Measurements from ENCODE around the gene ANO8. TPM values are rescaled to one million over a fixed set of nuclear protein-coding genes. Genes with fewer than 3 reads are reported as not detected.
A peak's percentile ranks its signal among the peaks of the same experiment; 100 is the strongest.

ANO8 gene
- total and polyA plus RNA-seq, 2 of the 13 experiments (the other 11 are each of a cell fraction or from before 2014, with no cell fraction given): 1.8 to 3.5 TPM

- no peak for TF ChIP-seq HNRNPL (IDR thresholded peaks at IDR 0.05; ENCODE audit: low read depth, low read length)
- TF ChIP-seq UBTF (CRISPR knock-in tag; IDR thresholded peaks at IDR 0.05): peak; percentile 32; the same call in 1 of the 2 replicates
- TF ChIP-seq NFIB (CRISPR knock-in tag; IDR thresholded peaks at IDR 0.05; ENCODE audit: borderline replicate concordance): 0 out of 2 replicates have a peak, but pooled peaks have one; percentile 25
- peak; percentile 16; the same call in 1 of the 2 replicates for TF ChIP-seq PRDM10 (CRISPR knock-in tag; IDR thresholded peaks at IDR 0.05; ENCODE audit: low read depth)
- TF ChIP-seq NCOA2 (CRISPR knock-in tag; IDR thresholded peaks at IDR 0.05): no peak
- TF ChIP-seq, protein P1, sequence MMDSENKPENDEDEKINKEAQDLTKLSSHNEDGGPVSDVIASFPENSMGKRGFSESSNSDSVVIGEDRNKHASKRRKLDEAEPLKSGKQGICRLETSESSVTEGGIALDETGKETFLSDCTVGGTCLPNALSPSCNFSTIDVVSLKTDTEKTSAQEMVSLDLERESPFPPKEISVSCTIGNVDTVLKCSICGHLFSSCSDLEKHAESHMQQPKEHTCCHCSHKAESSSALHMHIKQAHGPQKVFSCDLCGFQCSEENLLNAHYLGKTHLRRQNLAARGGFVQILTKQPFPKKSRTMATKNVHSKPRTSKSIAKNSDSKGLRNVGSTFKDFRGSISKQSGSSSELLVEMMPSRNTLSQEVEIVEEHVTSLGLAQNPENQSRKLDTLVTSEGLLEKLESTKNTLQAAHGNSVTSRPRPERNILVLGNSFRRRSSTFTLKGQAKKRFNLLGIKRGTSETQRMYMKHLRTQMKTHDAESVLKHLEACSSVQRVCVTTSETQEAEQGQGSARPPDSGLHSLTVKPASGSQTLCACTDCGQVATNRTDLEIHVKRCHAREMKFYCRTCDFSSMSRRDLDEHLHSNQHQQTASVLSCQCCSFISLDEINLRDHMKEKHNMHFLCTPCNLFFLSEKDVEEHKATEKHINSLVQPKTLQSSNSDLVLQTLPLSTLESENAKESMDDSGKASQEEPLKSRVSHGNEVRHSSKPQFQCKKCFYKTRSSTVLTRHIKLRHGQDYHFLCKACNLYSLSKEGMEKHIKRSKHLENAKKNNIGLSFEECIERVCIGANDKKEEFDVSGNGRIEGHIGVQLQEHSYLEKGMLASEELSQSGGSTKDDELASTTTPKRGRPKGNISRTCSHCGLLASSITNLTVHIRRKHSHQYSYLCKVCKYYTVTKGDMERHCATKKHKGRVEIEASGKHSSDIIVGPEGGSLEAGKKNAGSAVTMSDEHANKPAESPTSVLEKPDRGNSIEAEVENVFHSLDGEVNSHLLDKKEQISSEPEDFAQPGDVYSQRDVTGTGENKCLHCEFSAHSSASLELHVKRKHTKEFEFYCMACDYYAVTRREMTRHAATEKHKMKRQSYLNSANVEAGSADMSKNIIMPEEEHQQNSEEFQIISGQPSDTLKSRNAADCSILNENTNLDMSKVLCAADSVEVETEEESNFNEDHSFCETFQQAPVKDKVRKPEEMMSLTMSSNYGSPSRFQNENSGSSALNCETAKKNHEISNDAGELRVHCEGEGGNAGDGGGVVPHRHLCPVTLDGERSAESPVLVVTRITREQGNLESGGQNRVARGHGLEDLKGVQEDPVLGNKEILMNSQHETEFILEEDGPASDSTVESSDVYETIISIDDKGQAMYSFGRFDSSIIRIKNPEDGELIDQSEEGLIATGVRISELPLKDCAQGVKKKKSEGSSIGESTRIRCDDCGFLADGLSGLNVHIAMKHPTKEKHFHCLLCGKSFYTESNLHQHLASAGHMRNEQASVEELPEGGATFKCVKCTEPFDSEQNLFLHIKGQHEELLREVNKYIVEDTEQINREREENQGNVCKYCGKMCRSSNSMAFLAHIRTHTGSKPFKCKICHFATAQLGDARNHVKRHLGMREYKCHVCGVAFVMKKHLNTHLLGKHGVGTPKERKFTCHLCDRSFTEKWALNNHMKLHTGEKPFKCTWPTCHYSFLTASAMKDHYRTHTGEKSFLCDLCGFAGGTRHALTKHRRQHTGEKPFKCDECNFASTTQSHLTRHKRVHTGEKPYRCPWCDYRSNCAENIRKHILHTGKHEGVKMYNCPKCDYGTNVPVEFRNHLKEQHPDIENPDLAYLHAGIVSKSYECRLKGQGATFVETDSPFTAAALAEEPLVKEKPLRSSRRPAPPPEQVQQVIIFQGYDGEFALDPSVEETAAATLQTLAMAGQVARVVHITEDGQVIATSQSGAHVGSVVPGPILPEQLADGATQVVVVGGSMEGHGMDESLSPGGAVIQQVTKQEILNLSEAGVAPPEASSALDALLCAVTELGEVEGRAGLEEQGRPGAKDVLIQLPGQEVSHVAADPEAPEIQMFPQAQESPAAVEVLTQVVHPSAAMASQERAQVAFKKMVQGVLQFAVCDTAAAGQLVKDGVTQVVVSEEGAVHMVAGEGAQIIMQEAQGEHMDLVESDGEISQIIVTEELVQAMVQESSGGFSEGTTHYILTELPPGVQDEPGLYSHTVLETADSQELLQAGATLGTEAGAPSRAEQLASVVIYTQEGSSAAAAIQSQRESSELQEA (CRISPR knock-in tag; IDR thresholded peaks at IDR 0.05; ENCODE audit: not compliant biosample characterization): no peak
- 0 out of 2 replicates have a peak, but pooled peaks have one; percentile 31 for TF ChIP-seq ZNF639 (CRISPR knock-in tag; conservative IDR thresholded peaks at IDR 0.05)
- TF ChIP-seq ZNF607 (CRISPR knock-in tag; IDR thresholded peaks at IDR 0.05; ENCODE audit: borderline replicate concordance): peak; percentile 36; the same call in 1 of the 2 replicates
These were observed 25.3 kb downstream of the ANO8 start, which contains the start of gene DDA1 (continued) for GRCh38 chr19:17309198-17309964.
